ENCODE measurements around the gene FAM204A.

FAM204A gene

GRCh38 chr10:118309911-118310310, 32.2 kb downstream of the FAM204A start:
- Histone ChIP-seq H3K4me3 (ENCODE audit: low read length) (no peak overlapping the region), H3K79me2 (ENCODE audit: low read length) (no peaks in the 10 kb centered on the region), H3K36me3 (replicated peaks; ENCODE audit: insufficient read depth, low read length) (no peaks in the 10 kb centered on the region; the same call in 1 of the 2 replicates), H3K9ac (ENCODE audit: low read length) (no peak overlapping the region), H3K9me3 (replicated peaks; ENCODE audit: insufficient read depth, low read length) (no peaks in the 10 kb centered on the region), H3K4me1 (ENCODE audit: low read length) (no peaks in the 10 kb centered on the region), H3F3A (ENCODE audit: insufficient read depth, low read length) (no peaks in the 10 kb centered on the region), H3K27me3 (replicated peaks; ENCODE audit: insufficient read depth, low read length) (no peaks in the 10 kb centered on the region), H2AFZ (ENCODE audit: low read length) (no peak overlapping the region), H3K27ac (ENCODE audit: low read length) (no peak overlapping the region), H3K4me2 (ENCODE audit: low read depth, low read length) (no peak overlapping the region), H3K9me2 (replicated peaks; ENCODE audit: insufficient read depth, low read length) (no peaks in the 10 kb centered on the region), H4K20me1 (ENCODE audit: insufficient read depth, low read length) (no peaks in the 10 kb centered on the region)
- TF ChIP-seq, protein P1, sequence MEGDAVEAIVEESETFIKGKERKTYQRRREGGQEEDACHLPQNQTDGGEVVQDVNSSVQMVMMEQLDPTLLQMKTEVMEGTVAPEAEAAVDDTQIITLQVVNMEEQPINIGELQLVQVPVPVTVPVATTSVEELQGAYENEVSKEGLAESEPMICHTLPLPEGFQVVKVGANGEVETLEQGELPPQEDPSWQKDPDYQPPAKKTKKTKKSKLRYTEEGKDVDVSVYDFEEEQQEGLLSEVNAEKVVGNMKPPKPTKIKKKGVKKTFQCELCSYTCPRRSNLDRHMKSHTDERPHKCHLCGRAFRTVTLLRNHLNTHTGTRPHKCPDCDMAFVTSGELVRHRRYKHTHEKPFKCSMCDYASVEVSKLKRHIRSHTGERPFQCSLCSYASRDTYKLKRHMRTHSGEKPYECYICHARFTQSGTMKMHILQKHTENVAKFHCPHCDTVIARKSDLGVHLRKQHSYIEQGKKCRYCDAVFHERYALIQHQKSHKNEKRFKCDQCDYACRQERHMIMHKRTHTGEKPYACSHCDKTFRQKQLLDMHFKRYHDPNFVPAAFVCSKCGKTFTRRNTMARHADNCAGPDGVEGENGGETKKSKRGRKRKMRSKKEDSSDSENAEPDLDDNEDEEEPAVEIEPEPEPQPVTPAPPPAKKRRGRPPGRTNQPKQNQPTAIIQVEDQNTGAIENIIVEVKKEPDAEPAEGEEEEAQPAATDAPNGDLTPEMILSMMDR (IDR thresholded peaks at IDR 0.05; ENCODE audit: low read length) = no peak
- TF ChIP-seq EZH2phosphoT487 (IDR thresholded peaks at IDR 0.05; ENCODE audit: low read length) (no peak), EZH2 (optimal IDR thresholded peaks at IDR 0.05; ENCODE audit: low read depth, low read length) (no peak)
- no peak for DNase-seq

GRCh38 chr10:118308664-118309063, 33.5 kb downstream of the FAM204A start:
- Histone ChIP-seq H3K9me3 (replicated peaks; ENCODE audit: insufficient read depth, low read length) (no peaks in the 10 kb centered on the region), H3K4me3 (ENCODE audit: low read length) (no peak overlapping the region), H3F3A (ENCODE audit: insufficient read depth, low read length) (no peaks in the 10 kb centered on the region), H3K36me3 (replicated peaks; ENCODE audit: insufficient read depth, low read length) (no peaks in the 10 kb centered on the region; the same call in 1 of the 2 replicates), H3K9me2 (replicated peaks; ENCODE audit: insufficient read depth, low read length) (no peaks in the 10 kb centered on the region), H3K4me1 (ENCODE audit: low read length) (no peaks in the 10 kb centered on the region), H3K27ac (ENCODE audit: low read length) (no peak overlapping the region), H4K20me1 (ENCODE audit: insufficient read depth, low read length) (no peaks in the 10 kb centered on the region), H3K4me2 (ENCODE audit: low read depth, low read length) (no peak overlapping the region), H3K79me2 (ENCODE audit: low read length) (no peaks in the 10 kb centered on the region), H2AFZ (ENCODE audit: low read length) (no peak overlapping the region), H3K27me3 (replicated peaks; ENCODE audit: insufficient read depth, low read length) (no peaks in the 10 kb centered on the region), H3K9ac (ENCODE audit: low read length) (no peak overlapping the region)
- no peak for DNase-seq
- TF ChIP-seq, protein P1 (IDR thresholded peaks at IDR 0.05; ENCODE audit: low read length) = no peak
- no peak for TF ChIP-seq EZH2 (optimal IDR thresholded peaks at IDR 0.05; ENCODE audit: low read depth, low read length)
- TF ChIP-seq EZH2phosphoT487 (IDR thresholded peaks at IDR 0.05; ENCODE audit: low read length) = no peak

DNA sequence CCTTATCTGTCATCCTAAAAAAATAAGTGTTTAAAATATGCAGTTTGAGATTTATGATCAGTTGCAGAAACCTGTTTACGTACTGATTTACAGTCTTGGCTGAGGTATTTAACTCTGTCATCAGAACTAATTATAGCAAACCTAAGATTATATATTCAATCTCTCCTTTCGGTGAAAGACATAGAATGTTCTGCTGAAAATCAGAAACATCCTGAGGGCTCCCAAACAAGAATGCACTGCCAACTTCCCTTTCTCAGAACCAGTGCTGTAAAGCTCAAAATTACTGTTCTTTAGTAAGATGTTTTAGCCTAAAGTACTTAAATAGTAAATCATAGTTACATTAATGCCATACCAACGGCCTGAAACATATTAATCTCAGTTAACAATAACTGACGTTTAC, 34.3 kb downstream of the FAM204A start:
- Histone ChIP-seq H3K27me3 (replicated peaks; ENCODE audit: insufficient read depth, low read length) (no peaks in the 10 kb centered on the region), H3K27ac (ENCODE audit: low read length) (no peak overlapping the region), H3K36me3 (replicated peaks; ENCODE audit: insufficient read depth, low read length) (no peaks in the 10 kb centered on the region; the same call in 1 of the 2 replicates), H3K79me2 (ENCODE audit: low read length) (no peaks in the 10 kb centered on the region), H3K9me3 (replicated peaks; ENCODE audit: insufficient read depth, low read length) (no peaks in the 10 kb centered on the region), H3K4me3 (ENCODE audit: low read length) (no peak overlapping the region), H2AFZ (ENCODE audit: low read length) (no peak overlapping the region), H3K4me2 (ENCODE audit: low read depth, low read length) (no peak overlapping the region), H3K4me1 (ENCODE audit: low read length) (peaks cover 3% of the 10 kb centered on the region), H3K9ac (ENCODE audit: low read length) (no peak overlapping the region), H4K20me1 (ENCODE audit: insufficient read depth, low read length) (no peaks in the 10 kb centered on the region), H3K9me2 (replicated peaks; ENCODE audit: insufficient read depth, low read length) (no peaks in the 10 kb centered on the region), H3F3A (ENCODE audit: insufficient read depth, low read length) (0 out of 2 replicates have a peak, but pooled peaks cover under 1% of the 10 kb centered on the region)
- no peak for TF ChIP-seq EZH2phosphoT487 (IDR thresholded peaks at IDR 0.05; ENCODE audit: low read length)
- TF ChIP-seq, protein P1 (IDR thresholded peaks at IDR 0.05; ENCODE audit: low read length) = no peak
- TF ChIP-seq EZH2 (optimal IDR thresholded peaks at IDR 0.05; ENCODE audit: low read depth, low read length) = no peak
- DNase-seq = no peak

All from MM.1S (cell line).